H9 (cell line): Measurements from ENCODE around the gene DCN. TPM values are rescaled to one million over a fixed set of nuclear protein-coding genes. Genes with fewer than 3 reads are reported as not detected.

Experiments used
- DNase-seq: peaks from one replicate; pipeline ENCODE4 v3.0.0-alpha.2; 2017
- H2AFZ ChIP-seq: one replicate; pipeline ENCODE4 v1.6.1; 2013; ENCODE audit warnings: mild to moderate bottlenecking, low read length, control low read depth, moderate library complexity
- H2AK5ac ChIP-seq: 2 replicates; pipeline ENCODE4 v1.6.1; 2013; ENCODE audit warnings: low read length, control low read depth, mixed read lengths; ENCODE audit not compliant: insufficient read length
- H2BK120ac ChIP-seq: one replicate; pipeline ENCODE4 v1.6.1; 2013; ENCODE audit warnings: low read depth, mild to moderate bottlenecking, low read length, control low read depth, inconsistent platforms; ENCODE audit not compliant: poor library complexity, severe bottlenecking
- H2BK12ac ChIP-seq: 2 replicates; pipeline ENCODE4 v1.6.1; 2013; ENCODE audit warnings: low read length, control low read depth, mixed read lengths, low read depth; ENCODE audit not compliant: insufficient read length
- H2BK15ac ChIP-seq: 2 replicates; pipeline ENCODE4 v1.6.1; 2013; ENCODE audit warnings: low read depth, low read length, control low read depth
- H2BK20ac ChIP-seq: one replicate; pipeline ENCODE4 v1.6.1; 2013; ENCODE audit warnings: low read depth, mild to moderate bottlenecking, low read length, control low read depth, inconsistent platforms; ENCODE audit not compliant: poor library complexity, severe bottlenecking
- H2BK5ac ChIP-seq: 2 replicates; pipeline ENCODE4 v1.6.1; 2013; ENCODE audit warnings: low read length, control low read depth, mixed read lengths; ENCODE audit not compliant: insufficient read length
- H3K14ac ChIP-seq: 2 replicates; pipeline ENCODE4 v1.6.1; 2013; ENCODE audit warnings: low read length, control low read depth; ENCODE audit not compliant: insufficient read depth
- H3K18ac ChIP-seq: 2 replicates; pipeline ENCODE4 v1.6.1; 2013; ENCODE audit warnings: low read depth, mild to moderate bottlenecking, mixed read lengths, low read length, control low read depth; ENCODE audit not compliant: insufficient read length
- H3K23ac ChIP-seq: 2 replicates; pipeline ENCODE4 v1.6.1; 2013; ENCODE audit warnings: low read length, control low read depth, mixed read lengths, low read depth; ENCODE audit not compliant: insufficient read length
- H3K23me2 ChIP-seq: 2 replicates; pipeline ENCODE4 v1.6.1; 2013; ENCODE audit warnings: low read depth, mild to moderate bottlenecking, mixed read lengths, low read length, control low read depth; ENCODE audit not compliant: insufficient read length, poor library complexity, severe bottlenecking
- H3K27ac ChIP-seq: 2 replicates; pipeline ENCODE4 v1.5.1; 2013; ENCODE audit warnings: low read length, control low read depth, mixed read lengths, low read depth; ENCODE audit not compliant: insufficient read length
- H3K27me3 ChIP-seq: 2 replicates; pipeline ENCODE4 v1.6.1; 2013; ENCODE audit warnings: low read length, control low read depth, inconsistent platforms; ENCODE audit not compliant: insufficient read depth
- H3K4ac ChIP-seq: 2 replicates; pipeline ENCODE4 v1.6.1; 2013; ENCODE audit warnings: low read depth, mild to moderate bottlenecking, control low read depth, inconsistent platforms, low read length, moderate library complexity
- H3K4me1 ChIP-seq: 2 replicates; pipeline ENCODE4 v1.6.1; 2013; ENCODE audit warnings: low read length, control low read depth, inconsistent platforms; ENCODE audit not compliant: insufficient read depth
- H3K4me2 ChIP-seq: 2 replicates; pipeline ENCODE4 v1.6.1; 2013; ENCODE audit warnings: low read length, control low read depth, mixed read lengths; ENCODE audit not compliant: insufficient read length, insufficient read depth
- H3K56ac ChIP-seq: 2 replicates; pipeline ENCODE4 v1.6.1; 2013; ENCODE audit warnings: low read depth, mild to moderate bottlenecking, mixed read lengths, low read length, control low read depth; ENCODE audit not compliant: insufficient read length
- H3K79me1 ChIP-seq: 2 replicates; pipeline ENCODE4 v1.6.1; 2013; ENCODE audit warnings: low read depth, mild to moderate bottlenecking, moderate library complexity, low read length, control low read depth, inconsistent platforms; ENCODE audit not compliant: insufficient read depth, poor library complexity, severe bottlenecking
- H3K79me2 ChIP-seq: 2 replicates; pipeline ENCODE4 v1.6.1; 2013; ENCODE audit warnings: low read length, control low read depth, inconsistent platforms; ENCODE audit not compliant: insufficient read depth
- H3K9ac ChIP-seq: 2 replicates; pipeline ENCODE4 v1.6.1; 2013; ENCODE audit warnings: low read length, control low read depth, mixed read lengths; ENCODE audit not compliant: insufficient read length; ENCODE audit errors: extremely low read depth
- H3K9me3 ChIP-seq: one replicate; pipeline ENCODE4 v1.6.1; 2013; ENCODE audit warnings: low read depth, low read length, inconsistent platforms; ENCODE audit not compliant: control insufficient read depth
- H3T11ph ChIP-seq: one replicate; pipeline ENCODE4 v1.6.1; 2013; ENCODE audit warnings: mild to moderate bottlenecking, low read length, control low read depth, inconsistent platforms
- H4K20me1 ChIP-seq: one replicate; pipeline ENCODE4 v1.6.1; 2013; ENCODE audit not compliant: control insufficient read depth, insufficient read length, insufficient read depth
- H4K5ac ChIP-seq: 2 replicates; pipeline ENCODE4 v1.6.1; 2013; ENCODE audit warnings: low read depth, mild to moderate bottlenecking, mixed read lengths, low read length, control low read depth; ENCODE audit not compliant: insufficient read length
- H4K8ac ChIP-seq: replicated peaks from 2 replicates; pipeline ENCODE4 v1.6.1; 2013; ENCODE audit warnings: low read length, control low read depth, mixed read lengths, low read depth; ENCODE audit not compliant: insufficient read length
- H4K91ac ChIP-seq: 2 replicates; pipeline ENCODE4 v1.6.1; 2013; ENCODE audit warnings: low read depth, mild to moderate bottlenecking, moderate library complexity, mixed read lengths, low read length, control low read depth; ENCODE audit not compliant: insufficient read length
- H3K27ac Mint-ChIP-seq, 3 experiments: 2 replicates in 2 of 3; 3 replicates in 1 of 3; pipeline ENCODE4 v1.8.0; 2020 to 2021; ENCODE audit warnings: mixed read lengths in 3 of 3, mild to moderate bottlenecking in 1 of 3, moderate library complexity in 1 of 3
- H3K27me3 Mint-ChIP-seq: 2 replicates; pipeline ENCODE4 v1.8.0; 2021; ENCODE audit warnings: low read depth, mild to moderate bottlenecking, moderate library complexity, mixed read lengths
- H3K36me3 Mint-ChIP-seq, 3 experiments: 2 replicates in 2 of 3; 3 replicates in 1 of 3; pipeline ENCODE4 v1.8.0; 2020 to 2021; ENCODE audit warnings: low read depth in 3 of 3, mixed read lengths in 3 of 3; ENCODE audit not compliant: insufficient read depth in 1 of 3
- H3K4me1 Mint-ChIP-seq, 2 experiments: 2 replicates each; pipeline ENCODE4 v1.8.0; 2020; ENCODE audit warnings: mixed read lengths in 2 of 2
- H3K4me3 Mint-ChIP-seq, 2 experiments: 2 replicates in 1 of 2; 3 replicates in 1 of 2; pipeline ENCODE4 v1.8.0; 2020 to 2021; ENCODE audit warnings: mild to moderate bottlenecking in 2 of 2, mixed read lengths in 2 of 2, moderate library complexity in 1 of 2
- H3K9me3 Mint-ChIP-seq, 2 experiments: 2 replicates in 1 of 2; 3 replicates in 1 of 2; pipeline ENCODE4 v1.8.0; 2020; ENCODE audit warnings: mild to moderate bottlenecking in 2 of 2, mixed read lengths in 2 of 2, moderate library complexity in 1 of 2
- CTCF ChIP-seq: fragments of 200-600 bp; sonication (generic); conservative IDR thresholded peaks from 3 replicates; pipeline ENCODE4 v1.8.0; 2021; ENCODE audit warnings: antibody characterized with exemption, mild to moderate bottlenecking
- WGBS: extraction: QIAGEN DNeasy Blood & Tissue Kit; methylation state at CpG from one replicate; pipeline ENCODE4 v1.1.7; 2013; ENCODE audit warnings: missing lambda C conversion rate, low lambda C conversion rate, mixed read lengths; ENCODE audit not compliant: insufficient read length; ENCODE audit errors: extremely low coverage; 5-methylcytosine and 5-hydroxymethylcytosine counted together
- total RNA-seq: library from RNA; stranded (reverse); gene quantifications from 2 replicates; pipeline ENCODE4 v1.2.1, GENCODE V29; 2021

Gene DCN
- total RNA-seq, 1 experiment from 2014 or later, result not detected

- Histone ChIP-seq H3K23ac (no peak overlapping the region), H3K27ac (no peak overlapping the region), H3K27me3 (no peaks in the 10 kb centered on the region), H2BK120ac (no peak overlapping the region), H3K4ac (no peak overlapping the region), H2AFZ (no peak overlapping the region), H3K56ac (no peak overlapping the region), H3K79me2 (no peaks in the 10 kb centered on the region), H3K79me1 (no peaks in the 10 kb centered on the region), H2BK15ac (no peak overlapping the region), H3K18ac (no peak overlapping the region), H4K91ac (no peak overlapping the region), H3K23me2 (no peaks in the 10 kb centered on the region), H4K8ac (no peak overlapping the region), H4K20me1 (no peaks in the 10 kb centered on the region), H2AK5ac (no peak overlapping the region), H2BK12ac (no peak overlapping the region), H3K4me1 (no peaks in the 10 kb centered on the region), H3K14ac (no peak overlapping the region), H2BK20ac (no peak overlapping the region), H4K5ac (no peak overlapping the region), H2BK5ac (no peak overlapping the region), H3T11ph (no peak overlapping the region), H3K9ac (no peak overlapping the region), H3K4me2 (no peak overlapping the region), H3K9me3 (no peaks in the 10 kb centered on the region)
- no peak overlapping the region for H3K4me3 Mint-ChIP-seq
- DNase-seq, result no peak
- H3K4me1 Mint-ChIP-seq, result no peaks in the 10 kb centered on the region
- WGBS, result no CpG with 5 or more reads among the region's 3 CpGs
- no peaks in the 10 kb centered on the region; a peak in 2 of 5 replicates for H3K9me3 Mint-ChIP-seq
- no peaks in the 10 kb centered on the region for H3K36me3 Mint-ChIP-seq
- H3K27ac Mint-ChIP-seq, result no peak overlapping the region
- no peak for TF ChIP-seq CTCF
- no peaks in the 10 kb centered on the region for H3K27me3 Mint-ChIP-seq
Measured at GRCh38 chr12:91215940-91216454, 33.4 kb upstream of the DCN start.
